Endothelial cell of umbilical vein (primary cell): ENCODE results near the gene PGAP3. TPM values are rescaled to one million over a fixed set of nuclear protein-coding genes. Genes with fewer than 3 reads are reported as not detected.

Source experiments
- BruUV-seq: library from RNA; stranded (reverse); fragments of 400-500 nt; replicated peaks from 2 replicates; lab custom pipeline; 2021; lab: Mats Ljungman, UMichigan
- CTCF ChIA-PET: fragments of 300-600, 350-600 bp; sonication (Branson Sonifier 250); formaldehyde crosslinking; loops from one replicate; lab custom pipeline; 2021; ENCODE audit warnings: antibody characterized with exemption, inconsistent platforms; lab: Charles Lee
- POLR2A ChIA-PET: fragments of 300-600, 350-600 bp; sonication (Branson Sonifier 250); formaldehyde crosslinking; loops from one replicate; lab custom pipeline; 2021; ENCODE audit warnings: antibody characterized with exemption, inconsistent platforms; lab: Charles Lee
- DNase-seq: peaks from one replicate; pipeline ENCODE4 v3.0.0-alpha.2; 2011; ENCODE audit warnings: low read depth, low spot score
- FAIRE-seq: peaks from 2 replicates; lab custom pipeline; 2011; peaks lifted over from hg19 to GRCh38; lab: Jason Lieb, UNC
- H2AFZ ChIP-seq: 2 replicates; pipeline ENCODE4 v1.6.0; 2012; ENCODE audit warnings: low read depth, low read length, control low read depth, inconsistent platforms
- H3K27ac ChIP-seq: 2 replicates; pipeline ENCODE4 v1.5.1; 2011; ENCODE audit warnings: low read depth, mild to moderate bottlenecking, control low read depth, low read length, moderate library complexity; ENCODE audit not compliant: insufficient read depth
- H3K27me3 ChIP-seq, 2 experiments: 2 replicates each; pipeline versions ENCODE4 v1.6.0 to v1.6.1; 2011; ENCODE audit warnings: low read length in 2 of 2, mixed read lengths in 1 of 2; ENCODE audit not compliant: control insufficient read depth in 2 of 2, insufficient read depth in 2 of 2
- H3K36me3 ChIP-seq, 2 experiments: 2 replicates in 1 of 2; 3 replicates in 1 of 2; pipeline ENCODE4 v1.5.1; 2011; ENCODE audit warnings: low read length in 2 of 2, mild to moderate bottlenecking in 1 of 2, moderate library complexity in 1 of 2; ENCODE audit not compliant: control insufficient read depth in 2 of 2, insufficient read depth in 2 of 2; ENCODE audit errors: extremely low read depth in 1 of 2
- H3K4me1 ChIP-seq: 3 replicates; pipeline ENCODE4 v1.5.1; 2011; ENCODE audit warnings: mild to moderate bottlenecking, low read length; ENCODE audit not compliant: control insufficient read depth, insufficient read depth; ENCODE audit errors: extremely low read depth
- H3K4me2 ChIP-seq: 2 replicates; pipeline ENCODE4 v1.6.1; 2011; ENCODE audit warnings: low read length, control low read depth, mixed read lengths; ENCODE audit not compliant: insufficient read depth
- H3K4me3 ChIP-seq, 3 experiments: fragments of 200-600 bp in 1 of 3; sonication (generic), shearing (Covaris generic) in 1 of 3; replicated peaks in 1 of 3; 2 replicates each; pipeline ENCODE4 v1.5.1; 2011 to 2016; ENCODE audit warnings: control low read depth in 3 of 3, low read length in 3 of 3, mild to moderate bottlenecking in 2 of 3, inconsistent platforms in 1 of 3, low read depth in 1 of 3, moderate library complexity in 1 of 3; ENCODE audit not compliant: insufficient read depth in 1 of 3
- H3K79me2 ChIP-seq: 2 replicates; pipeline ENCODE4 v1.6.0; 2012; ENCODE audit warnings: low read length, inconsistent platforms; ENCODE audit not compliant: control insufficient read depth, insufficient read depth
- H3K9ac ChIP-seq: replicated peaks from 2 replicates; pipeline ENCODE3; 2011; ENCODE audit warnings: low read length, control low read depth; ENCODE audit not compliant: insufficient read depth; ENCODE audit errors: extremely low read depth
- H3K9me1 ChIP-seq: replicated peaks from 3 replicates; pipeline ENCODE4 v1.6.0; 2011; ENCODE audit warnings: mild to moderate bottlenecking, low read length; ENCODE audit not compliant: control insufficient read depth, insufficient read depth; ENCODE audit errors: extremely low read depth
- H3K9me3 ChIP-seq: replicated peaks from 2 replicates; pipeline ENCODE4 v1.5.1; 2012; ENCODE audit warnings: low read length, inconsistent platforms; ENCODE audit not compliant: control insufficient read depth, insufficient read depth
- H4K20me1 ChIP-seq: replicated peaks from 2 replicates; pipeline ENCODE3; 2011; ENCODE audit warnings: mild to moderate bottlenecking, low read length; ENCODE audit not compliant: control insufficient read depth, insufficient read depth; ENCODE audit errors: extremely low read depth
- EZH2 ChIP-seq: IDR thresholded peaks from 2 replicates; pipeline ENCODE4 v1.6.1; 2012; ENCODE audit warnings: borderline replicate concordance, low read depth, mild to moderate bottlenecking, moderate library complexity, low read length, inconsistent platforms; ENCODE audit not compliant: severe bottlenecking
- FOS ChIP-seq: IDR thresholded peaks from 2 replicates; pipeline ENCODE4 v1.6.1; 2011; ENCODE audit warnings: mild to moderate bottlenecking, low read length, moderate library complexity, borderline replicate concordance; ENCODE audit not compliant: insufficient read depth
- MYC ChIP-seq: IDR thresholded peaks from one replicate; pipeline ENCODE4 v1.6.1; 2011; ENCODE audit warnings: mild to moderate bottlenecking, low read depth, low read length
- dilution Hi-C: fragments of 300-500 bp; cut with MboI; formaldehyde crosslinking; loops from one replicate; pipeline ENCODE4 v1.15.0; 2019; ENCODE audit warnings: low sequenced_read_pairs; ENCODE audit not compliant: extremely low pct_ligation_motif_present
- intact Hi-C: fragments of 100-400 bp; cut with micrococcal nuclease; formaldehyde crosslinking; loops from one replicate; pipeline ENCODE4 v1.10.0; 2022
- polyA plus RNA-seq, 4 experiments: library from polyadenylated mRNA; depleted of rRNA in 3 of 4; stranded (reverse) in 3 of 4; unstranded in 1 of 4; fragments of >200 nt; gene quantifications; 2 replicates each; pipeline versions ENCODE4 v1.2.1 to v1.2.3, GENCODE V29; 2011 to 2012; ENCODE audit warnings: missing spikeins in 1 of 4
- total RNA-seq: library from RNA; stranded (reverse); gene quantifications from 2 replicates; pipeline ENCODE4 v1.2.3, GENCODE V29; 2021
- TF ChIP-seq, protein P1 (sequence below), 2 donors: IDR thresholded peaks; 1 replicate in 1 of 2; 2 replicates in 1 of 2; pipeline ENCODE4 v1.5.1; 2011; ENCODE audit warnings: low read length in 2 of 2, mild to moderate bottlenecking in 2 of 2, moderate library complexity in 2 of 2, control low read depth in 1 of 2, inconsistent platforms in 1 of 2, low read depth in 1 of 2; ENCODE audit not compliant: insufficient read depth in 1 of 2; ENCODE audit errors: extremely low read depth in 1 of 2

PGAP3 gene
- total and polyA plus RNA-seq, 2 donors (not counting 3 experiments of a cell fraction or from before 2014, with no cell fraction given), result 6.4 to 14.9 TPM

DNA sequence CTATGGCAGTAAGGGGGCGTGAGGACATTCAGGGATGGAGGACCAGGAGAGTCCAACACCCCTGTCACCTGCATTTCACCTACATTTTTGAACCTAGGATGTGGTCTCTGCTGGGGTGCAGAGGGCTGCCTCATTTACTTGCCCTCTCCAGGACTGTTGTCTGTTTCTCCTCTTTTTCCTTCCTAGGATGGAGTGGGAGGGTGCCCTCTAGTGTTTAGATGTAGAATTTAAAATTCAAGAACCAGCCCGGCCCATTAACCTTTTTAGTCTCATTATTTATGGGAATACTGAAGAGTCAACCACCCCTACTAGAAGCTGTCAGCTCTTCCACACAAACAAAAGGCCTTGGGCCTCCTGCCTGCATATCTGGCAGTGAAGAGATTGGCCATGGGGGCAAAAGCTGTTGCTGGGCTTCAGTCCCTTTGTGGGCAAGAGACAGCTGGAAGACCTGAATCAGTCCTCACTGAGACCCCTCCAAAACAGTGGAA is 53.4 kb downstream of the PGAP3 start:
- H4K20me1 ChIP-seq, result no peaks in the 10 kb centered on the region
- H3K4me3 ChIP-seq, result no peak overlapping the region
- no peak overlapping the region for H3K4me2 ChIP-seq
- H3K9me3 ChIP-seq, result no peaks in the 10 kb centered on the region
- CTCF ChIA-PET, result interaction anchor here (0.7 to 6.4 kb wide), 16 partner anchors 10 to 124 kb away, joined by 3 to 141 read pairs (median 5); partner anchors contain the start of genes ERBB2 and MIEN1
- no TSS peak for BruUV-seq
- intact Hi-C loops, result no loop called here
- H3K79me2 ChIP-seq, result peaks cover 13% of the 10 kb centered on the region
- H3K4me1 ChIP-seq, result peaks cover 14% of the 10 kb centered on the region
- no peak overlapping the region for H3K9ac ChIP-seq
- TF ChIP-seq, protein P1, sequence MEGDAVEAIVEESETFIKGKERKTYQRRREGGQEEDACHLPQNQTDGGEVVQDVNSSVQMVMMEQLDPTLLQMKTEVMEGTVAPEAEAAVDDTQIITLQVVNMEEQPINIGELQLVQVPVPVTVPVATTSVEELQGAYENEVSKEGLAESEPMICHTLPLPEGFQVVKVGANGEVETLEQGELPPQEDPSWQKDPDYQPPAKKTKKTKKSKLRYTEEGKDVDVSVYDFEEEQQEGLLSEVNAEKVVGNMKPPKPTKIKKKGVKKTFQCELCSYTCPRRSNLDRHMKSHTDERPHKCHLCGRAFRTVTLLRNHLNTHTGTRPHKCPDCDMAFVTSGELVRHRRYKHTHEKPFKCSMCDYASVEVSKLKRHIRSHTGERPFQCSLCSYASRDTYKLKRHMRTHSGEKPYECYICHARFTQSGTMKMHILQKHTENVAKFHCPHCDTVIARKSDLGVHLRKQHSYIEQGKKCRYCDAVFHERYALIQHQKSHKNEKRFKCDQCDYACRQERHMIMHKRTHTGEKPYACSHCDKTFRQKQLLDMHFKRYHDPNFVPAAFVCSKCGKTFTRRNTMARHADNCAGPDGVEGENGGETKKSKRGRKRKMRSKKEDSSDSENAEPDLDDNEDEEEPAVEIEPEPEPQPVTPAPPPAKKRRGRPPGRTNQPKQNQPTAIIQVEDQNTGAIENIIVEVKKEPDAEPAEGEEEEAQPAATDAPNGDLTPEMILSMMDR (IDR thresholded peaks at IDR 0.05; ENCODE audit: extremely low read depth in 1 of 2, insufficient read depth in 1 of 2, low read depth in 1 of 2, low read length in 2 of 2), result peak; percentile 63 to 64
- no peak for TF ChIP-seq MYC
- no peaks in the 10 kb centered on the region for H3K36me3 ChIP-seq
- peak; percentile 47 for DNase-seq
- POLR2A ChIA-PET, result no interaction called here
- no peak overlapping the region for H2AFZ ChIP-seq
- peak; percentile 74 for FAIRE-seq
- peaks cover 11 to 22% of the 10 kb centered on the region in 2 experiments for H3K27me3 ChIP-seq
- no peaks in the 10 kb centered on the region for H3K9me1 ChIP-seq
- dilution Hi-C loops, result loop anchor here (10.0 kb wide), 1 partner anchor 110 kb away; no protein-coding TSS in a partner anchor
- no peak overlapping the region for H3K27ac ChIP-seq

DNA sequence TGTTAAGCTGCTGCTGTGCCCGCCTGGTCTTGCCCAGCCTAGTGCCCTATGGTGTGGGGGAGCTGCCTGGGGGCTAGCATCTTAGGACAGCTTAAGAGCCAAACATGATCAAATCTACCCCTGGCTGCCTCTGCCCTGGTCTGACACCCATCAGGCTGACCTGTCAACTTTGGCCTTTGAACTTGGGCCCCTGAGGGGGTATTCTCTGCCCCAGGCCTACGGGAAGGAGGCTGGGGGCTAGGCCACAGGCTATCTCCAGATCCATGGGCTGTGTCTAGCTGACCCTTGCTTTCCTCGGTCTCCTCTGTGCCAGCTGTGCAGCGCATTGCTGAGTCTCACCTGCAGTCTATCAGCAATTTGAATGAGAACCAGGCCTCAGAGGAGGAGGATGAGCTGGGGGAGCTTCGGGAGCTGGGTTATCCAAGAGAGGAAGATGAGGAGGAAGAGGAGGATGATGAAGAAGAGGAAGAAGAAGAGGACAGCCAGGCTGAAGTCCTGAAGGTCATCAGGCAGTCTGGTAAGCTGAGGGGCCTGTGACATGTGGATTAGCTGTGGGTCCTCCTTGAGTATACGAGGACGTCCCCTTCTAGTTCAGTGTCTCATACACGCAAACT is 54.2 kb downstream of the PGAP3 start:
- no peak for FAIRE-seq
- Histone ChIP-seq H3K36me3 (no peaks in the 10 kb centered on the region), H3K27ac (no peak overlapping the region), H3K27me3 (peaks cover 18 to 29% of the 10 kb centered on the region in 2 experiments), H3K9me3 (no peaks in the 10 kb centered on the region), H4K20me1 (no peaks in the 10 kb centered on the region), H3K4me3 (no peak overlapping the region), H3K4me1 (peaks cover 14% of the 10 kb centered on the region), H3K4me2 (no peak overlapping the region), H3K9me1 (no peaks in the 10 kb centered on the region), H2AFZ (no peak overlapping the region), H3K9ac (no peak overlapping the region), H3K79me2 (peaks cover 12% of the 10 kb centered on the region)
- TF ChIP-seq, protein P1 (IDR thresholded peaks at IDR 0.05; ENCODE audit: extremely low read depth in 1 of 2, insufficient read depth in 1 of 2, low read depth in 1 of 2, low read length in 2 of 2), result no peak
- TF ChIP-seq EZH2 (peak; percentile 10), FOS (no peak)
- BruUV-seq, result no TSS peak
- dilution Hi-C loops, result loop anchor here (10.0 kb wide), 1 partner anchor 111 kb away; no protein-coding TSS in a partner anchor
- no peak for DNase-seq
- ChIA-PET POLR2A (no interaction called here), CTCF (interaction anchor here (0.7 to 6.4 kb wide), 10 partner anchors 9 to 96 kb away, joined by 3 to 141 read pairs (median 6); partner anchors contain the start of gene MIEN1)
- intact Hi-C loops, result no loop called here
